Type B pancreatic cell (in vitro differentiated cells): ENCODE results near the gene HEPACAM. TPM values are rescaled to one million over a fixed set of nuclear protein-coding genes. Genes with fewer than 3 reads are reported as not detected.

Source experiments
- DNase-seq: peaks from one replicate; pipeline ENCODE4 v3.0.0; 2021; ENCODE audit warnings: mixed read lengths; ENCODE audit not compliant: unreplicated experiment; ENCODE audit errors: extremely low spot score
- H3K27ac Mint-ChIP-seq: 2 replicates; pipeline ENCODE4 v1.8.0; 2021; ENCODE audit warnings: mild to moderate bottlenecking, mixed read lengths
- H3K27me3 Mint-ChIP-seq: 2 replicates; pipeline ENCODE4 v1.8.0; 2021; ENCODE audit warnings: mixed read lengths
- H3K36me3 Mint-ChIP-seq: 2 replicates; pipeline ENCODE4 v1.8.0; 2021; ENCODE audit warnings: mixed read lengths
- H3K4me1 Mint-ChIP-seq: one replicate; pipeline ENCODE4 v1.8.0; 2021; ENCODE audit warnings: mixed read lengths; ENCODE audit not compliant: unreplicated experiment
- H3K4me3 Mint-ChIP-seq: 2 replicates; pipeline ENCODE4 v1.8.0; 2021; ENCODE audit warnings: mild to moderate bottlenecking, mixed read lengths
- H3K9me3 Mint-ChIP-seq: 2 replicates; pipeline ENCODE4 v1.8.0; 2021; ENCODE audit warnings: mixed read lengths
- long read RNA-seq: library from polyadenylated mRNA; unstranded; transcript quantifications from one replicate; pipeline ENCODE4 v2.0.0, GENCODE V29; 2020
- total RNA-seq: library from RNA; stranded (reverse); gene quantifications from 2 replicates; pipeline ENCODE4 v1.2.1, GENCODE V29; 2021; ENCODE audit warnings: low replicate concordance
- TF ChIP-seq, protein P1 (sequence below): fragments of 200-600 bp; sonication (generic); conservative IDR thresholded peaks from 2 replicates; pipeline ENCODE4 v1.5.0; 2021; ENCODE audit warnings: antibody characterized with exemption, mild to moderate bottlenecking

HEPACAM gene
- 0.43 TPM in 1 of 2 replicates, not detected in the other for total RNA-seq
- long read RNA-seq, result 0 reads

GRCh38 chr11:124935548-124936514 is at the start of gene HEPACAM:
Gene HEPACAM (minus strand): TSS chr11:124936047. CDS start chr11:124936006, 41 bp downstream.
- Mint-ChIP-seq H3K4me1 (peaks cover 7% of the 10 kb centered on the region), H3K27ac (no peak within 1 kb of the TSS), H3K9me3 (no peaks in the 10 kb centered on the region), H3K36me3 (no peaks in the 10 kb centered on the region), H3K4me3 (no peak within 1 kb of the TSS), H3K27me3 (peaks cover 13% of the 10 kb centered on the region)
- TF ChIP-seq, protein P1, sequence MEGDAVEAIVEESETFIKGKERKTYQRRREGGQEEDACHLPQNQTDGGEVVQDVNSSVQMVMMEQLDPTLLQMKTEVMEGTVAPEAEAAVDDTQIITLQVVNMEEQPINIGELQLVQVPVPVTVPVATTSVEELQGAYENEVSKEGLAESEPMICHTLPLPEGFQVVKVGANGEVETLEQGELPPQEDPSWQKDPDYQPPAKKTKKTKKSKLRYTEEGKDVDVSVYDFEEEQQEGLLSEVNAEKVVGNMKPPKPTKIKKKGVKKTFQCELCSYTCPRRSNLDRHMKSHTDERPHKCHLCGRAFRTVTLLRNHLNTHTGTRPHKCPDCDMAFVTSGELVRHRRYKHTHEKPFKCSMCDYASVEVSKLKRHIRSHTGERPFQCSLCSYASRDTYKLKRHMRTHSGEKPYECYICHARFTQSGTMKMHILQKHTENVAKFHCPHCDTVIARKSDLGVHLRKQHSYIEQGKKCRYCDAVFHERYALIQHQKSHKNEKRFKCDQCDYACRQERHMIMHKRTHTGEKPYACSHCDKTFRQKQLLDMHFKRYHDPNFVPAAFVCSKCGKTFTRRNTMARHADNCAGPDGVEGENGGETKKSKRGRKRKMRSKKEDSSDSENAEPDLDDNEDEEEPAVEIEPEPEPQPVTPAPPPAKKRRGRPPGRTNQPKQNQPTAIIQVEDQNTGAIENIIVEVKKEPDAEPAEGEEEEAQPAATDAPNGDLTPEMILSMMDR, result no peak
- no peak for DNase-seq

GRCh38 chr11:124984512-124984854 is 48.6 kb upstream of the HEPACAM start:
- Mint-ChIP-seq H3K36me3 (peaks cover 43% of the 10 kb centered on the region), H3K4me3 (no peak overlapping the region), H3K27ac (no peak overlapping the region), H3K4me1 (no peaks in the 10 kb centered on the region), H3K27me3 (no peaks in the 10 kb centered on the region), H3K9me3 (peaks cover 3% of the 10 kb centered on the region)
- DNase-seq, result no peak
- TF ChIP-seq, protein P1, result no peak

DNA sequence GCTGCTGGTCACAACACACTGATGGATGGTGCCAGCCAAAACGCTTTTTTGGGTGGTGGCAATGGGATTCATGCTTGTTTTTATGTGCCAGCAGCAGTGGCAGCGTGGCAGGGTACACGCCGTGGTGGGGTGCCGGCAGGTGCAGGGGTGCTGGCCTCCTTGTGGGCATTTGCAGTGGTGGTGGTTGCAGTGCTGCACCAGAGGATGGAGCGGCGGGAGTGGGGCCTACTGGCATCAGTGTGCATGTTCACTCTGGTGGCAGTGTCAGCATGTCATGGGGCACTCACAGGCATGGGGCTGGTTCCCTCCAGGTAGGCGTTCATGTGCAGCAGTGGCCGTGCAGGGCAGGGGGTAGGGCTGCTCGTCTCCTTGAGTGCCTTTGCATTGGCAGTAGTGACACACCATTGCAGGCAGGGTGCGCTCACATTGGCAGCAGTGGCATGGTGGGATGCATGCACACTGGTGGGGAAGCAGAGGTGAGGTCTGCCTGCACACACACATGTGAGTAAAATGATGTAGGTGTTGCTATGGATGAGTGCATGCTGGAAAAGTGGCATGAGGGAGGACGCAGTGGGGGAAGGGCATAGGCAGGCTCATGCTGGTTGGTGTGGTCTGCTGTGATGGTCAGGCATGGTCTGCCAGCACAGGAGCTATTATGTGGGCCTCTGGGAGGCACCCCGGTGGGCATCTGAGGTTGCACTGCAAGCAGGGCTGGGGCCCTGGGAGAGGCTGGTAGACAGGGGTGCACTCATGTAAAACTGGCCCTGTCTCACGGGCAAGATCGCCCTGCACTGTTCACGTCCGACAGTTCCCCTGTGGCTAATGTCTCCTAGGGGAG is 48.0 kb upstream of the HEPACAM start:
- no peak for DNase-seq
- Mint-ChIP-seq H3K27ac (no peak overlapping the region), H3K4me1 (no peaks in the 10 kb centered on the region), H3K9me3 (peaks cover 4% of the 10 kb centered on the region), H3K27me3 (no peaks in the 10 kb centered on the region), H3K4me3 (no peak overlapping the region), H3K36me3 (peaks cover 44% of the 10 kb centered on the region)
- TF ChIP-seq, protein P1, result no peak

DNA sequence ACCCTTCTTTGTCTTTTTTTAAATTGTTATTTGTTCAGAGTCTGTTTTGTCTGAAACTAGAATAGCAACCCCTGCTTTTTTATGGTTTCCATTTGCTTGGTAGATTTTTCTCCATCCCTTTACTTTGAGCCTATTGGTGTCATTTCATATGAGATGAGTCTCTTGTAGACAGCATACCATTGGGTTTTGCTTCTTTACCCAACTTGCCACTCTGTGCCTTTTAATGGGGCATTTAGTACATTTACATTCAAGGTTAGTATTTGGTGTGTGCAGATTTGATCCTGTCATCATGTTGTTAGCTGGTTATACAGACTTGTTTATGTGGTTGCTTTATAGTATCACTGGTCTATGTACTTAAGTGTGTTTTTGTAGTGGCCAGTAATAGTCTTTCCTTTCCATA is 46.2 kb upstream of the HEPACAM start:
- Mint-ChIP-seq H3K9me3 (peaks cover 4% of the 10 kb centered on the region), H3K27ac (no peak overlapping the region), H3K27me3 (no peaks in the 10 kb centered on the region), H3K4me3 (no peak overlapping the region), H3K4me1 (no peaks in the 10 kb centered on the region), H3K36me3 (peaks cover 40% of the 10 kb centered on the region)
- TF ChIP-seq, protein P1, result no peak
- no peak for DNase-seq

DNA sequence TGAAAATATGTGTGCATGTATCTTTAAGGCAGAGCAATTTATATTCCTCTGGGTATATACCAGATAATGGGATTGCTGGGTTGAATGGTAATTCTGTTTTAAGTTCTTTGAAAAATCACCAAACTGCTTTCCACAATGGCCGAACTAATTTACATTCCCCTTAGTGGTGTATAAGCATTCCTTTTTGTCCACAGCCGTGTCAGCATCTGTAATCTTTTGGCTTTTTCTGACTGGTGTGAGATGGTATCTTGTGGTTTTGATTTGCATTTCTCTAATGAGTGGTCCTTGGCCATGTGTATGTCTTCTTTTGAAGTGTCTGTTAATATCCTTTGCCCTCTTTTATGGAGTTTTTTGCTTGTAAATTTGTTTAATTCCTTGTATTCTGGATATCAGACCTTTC is 42.5 kb upstream of the HEPACAM start:
- peaks cover 32% of the 10 kb centered on the region for H3K36me3 Mint-ChIP-seq
- TF ChIP-seq, protein P1, result no peak
- no peak overlapping the region for H3K4me3 Mint-ChIP-seq
- H3K9me3 Mint-ChIP-seq, result peaks cover 4% of the 10 kb centered on the region
- H3K27ac Mint-ChIP-seq, result no peak overlapping the region
- no peaks in the 10 kb centered on the region for H3K27me3 Mint-ChIP-seq
- H3K4me1 Mint-ChIP-seq, result no peaks in the 10 kb centered on the region
- DNase-seq, result no peak
